GM12878 (cell line): ENCODE results near the gene UBE2E1. TPM values are rescaled to one million over a fixed set of nuclear protein-coding genes. Genes with fewer than 3 reads are reported as not detected.

Source experiments
- ATF2 ChIP-seq: IDR thresholded peaks from 2 replicates; pipeline ENCODE4 v1.6.1; 2012; ENCODE audit warnings: low read length, inconsistent platforms
- CREM ChIP-seq: IDR thresholded peaks from 2 replicates; pipeline ENCODE4 v1.6.1; 2014; ENCODE audit warnings: antibody characterized with exemption, low read depth
- E2F8 ChIP-seq: fragments of 450-650 bp; IDR thresholded peaks from 2 replicates; pipeline ENCODE4 v1.6.1; 2018; ENCODE audit warnings: mild to moderate bottlenecking, low read depth, moderate library complexity; ENCODE audit not compliant: partially characterized antibody
- EP300 ChIP-seq, 2 experiments: fragments of 150-350 bp in 1 of 2; IDR thresholded peaks; 2 replicates each; pipeline ENCODE4 v1.6.1; 2011 to 2012; ENCODE audit warnings: low read depth in 2 of 2, low read length in 2 of 2, borderline replicate concordance in 1 of 2, improper control_type of control experiment in 1 of 2, inconsistent platforms in 1 of 2; ENCODE audit not compliant: control insufficient read depth in 1 of 2
- GATAD2B ChIP-seq: fragments of 450-650 bp; conservative IDR thresholded peaks from 2 replicates; pipeline ENCODE4 v1.6.1; 2017; ENCODE audit warnings: low read depth, mild to moderate bottlenecking, moderate library complexity
- HDAC2 ChIP-seq: fragments of 200-600 bp; sonication (generic); IDR thresholded peaks from 2 replicates; pipeline ENCODE4 v1.6.1; 2017
- IRF3 ChIP-seq: fragments of 450-650 bp; IDR thresholded peaks from 2 replicates; pipeline ENCODE4 v1.6.1; 2014; ENCODE audit warnings: mild to moderate bottlenecking
- PAX8 ChIP-seq: fragments of 450-650 bp; IDR thresholded peaks from 2 replicates; pipeline ENCODE4 v1.6.1; 2017; ENCODE audit warnings: mild to moderate bottlenecking, moderate library complexity
- PRDM15 ChIP-seq: fragments of 450-650 bp; formaldehyde crosslinking; IDR thresholded peaks from 2 replicates; pipeline ENCODE4 v1.4.0; 2020; ENCODE audit warnings: mild to moderate bottlenecking, moderate library complexity
- SKIL ChIP-seq: fragments of 450-650 bp; IDR thresholded peaks from 2 replicates; pipeline ENCODE4 v1.6.1; 2017; ENCODE audit warnings: mild to moderate bottlenecking, low read depth, inconsistent platforms; ENCODE audit not compliant: poor library complexity, severe bottlenecking
- SP1 ChIP-seq: IDR thresholded peaks from one replicate; pipeline ENCODE4 v1.6.1; 2011; ENCODE audit warnings: low read depth, low read length
- SREBF1 ChIP-seq: IDR thresholded peaks from 2 replicates; pipeline ENCODE4 v1.6.1; 2012; ENCODE audit warnings: mild to moderate bottlenecking, low read length
- STAT1 ChIP-seq: fragments of 450-650 bp; conservative IDR thresholded peaks from 2 replicates; pipeline ENCODE4 v1.6.1; 2014; ENCODE audit warnings: antibody characterized with exemption, mild to moderate bottlenecking
- SUPT20H ChIP-seq: IDR thresholded peaks from 2 replicates; pipeline ENCODE4 v1.6.1; 2011; ENCODE audit warnings: low read depth, mild to moderate bottlenecking, low read length, moderate library complexity, borderline replicate concordance; ENCODE audit not compliant: control insufficient read depth
- USF2 ChIP-seq: IDR thresholded peaks from 2 replicates; pipeline ENCODE4 v1.6.1; 2011; ENCODE audit warnings: low read depth, low read length, improper control_type of control experiment, borderline replicate concordance
- ZSCAN29 ChIP-seq: fragments of 450-650 bp; IDR thresholded peaks from 2 replicates; pipeline ENCODE4 v1.6.1; 2017; ENCODE audit warnings: mild to moderate bottlenecking, moderate library complexity
- polyA plus RNA-seq, 11 experiments: library from polyadenylated mRNA; depleted of rRNA in 4 of 11; unstranded in 6 of 11; stranded (reverse) in 5 of 11; fragments of >200 nt; fragmentation: Nextera tagmentation in 4 of 11; fragmentation: Illumina TruSeq in 1 of 11; extraction: Ambion mirVana in 4 of 11; extraction: Trizol in 1 of 11; gene quantifications; 1 replicate in 1 of 11; 2 replicates in 10 of 11; pipeline versions ENCODE4 v1.2.1 to v1.2.3, GENCODE V29; 2011 to 2016; ENCODE audit warnings: inconsistent platforms in 2 of 11, missing spikeins in 2 of 11, low read depth in 1 of 11
- total RNA-seq, 4 experiments: library from RNA; depleted of rRNA in 3 of 4; stranded (reverse); fragments of >200 nt in 3 of 4; fragmentation: Illumina TruSeq in 1 of 4; extraction: Trizol in 1 of 4; gene quantifications; 2 replicates each; pipeline versions ENCODE4 v1.2.1 to v1.2.3, GENCODE V29; 2013 to 2021

UBE2E1 gene
- total and polyA plus RNA-seq, 10 of the 15 experiments (the other 5 are each of a cell fraction or from before 2014, with no cell fraction given), result 18.7 to 425 (median 147) TPM

GRCh38 chr3:23811919-23812318, 6.2 kb downstream of the UBE2E1 start (continued):
- TF ChIP-seq SKIL (no peak), SUPT20H (no peak), USF2 (no peak), IRF3 (no peak), PAX8 (no peak), ATF2 (no peak), STAT1 (no peak), EP300 (IDR thresholded peaks at IDR 0.05; ENCODE audit: borderline replicate concordance in 1 of 2, control insufficient read depth in 1 of 2, low read depth in 2 of 2, low read length in 2 of 2) (no peak), E2F8 (no peak), SREBF1 (no peak), CREM (no peak), HDAC2 (no peak), PRDM15 (no peak), GATAD2B (no peak), ZSCAN29 (no peak), SP1 (no peak)
